ENCODE results near the gene VEGFA.

GRCh38 chr6:43812850-43813578 lies 43.0 kb downstream of the VEGFA start:
- no peak for TF ChIP-seq CTCF (IDR thresholded peaks at IDR 0.05)
- TF ChIP-seq POLR2A (IDR thresholded peaks at IDR 0.05): no peak
- no peak for TF ChIP-seq EP300 (IDR thresholded peaks at IDR 0.05)
